ENCODE data around the gene GRP. TPM values are rescaled to one million over a fixed set of nuclear protein-coding genes. Genes with fewer than 3 reads are reported as not detected.
A peak's percentile ranks its signal among the peaks of the same experiment; 100 is the strongest.
"Not testable (repeated sequence)": the region's sequence is repeated elsewhere in the genome, so short reads cannot be mapped to it uniquely, and the experiment has no call there.

The GRP gene
- total RNA-seq, 5 donors from 2014 or later (not counting 1 experiment from before 2014, with no cell fraction given), result not detected

DNA sequence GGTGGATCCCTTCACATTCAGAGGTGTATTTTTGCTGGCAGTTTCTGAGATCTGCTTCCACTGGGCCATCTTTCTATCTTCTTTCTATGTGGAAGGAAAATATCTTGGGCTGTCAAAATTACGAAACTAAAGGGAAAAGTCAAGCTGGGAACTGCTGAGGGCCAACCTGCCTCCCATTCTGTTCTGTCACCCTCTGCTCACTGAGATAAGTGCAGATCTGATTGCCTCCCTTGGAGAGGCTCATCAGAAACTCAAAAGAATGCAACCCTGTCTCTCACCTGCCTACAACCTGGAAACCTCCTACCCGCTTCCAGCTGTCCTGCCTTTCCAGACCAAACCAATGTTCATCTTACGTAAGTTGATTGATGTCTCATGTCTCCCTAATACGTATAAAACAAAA lies 26.8 kb downstream of the GRP start:
- peaks cover 47 to 51% of the 10 kb centered on the region in 2 donors for H3K27me3 Mint-ChIP-seq
- no peak overlapping the region for H3K4me3 Mint-ChIP-seq
- no peak overlapping the region for H3K4me3 ChIP-seq (ENCODE audit: control insufficient read depth in 1 of 2, extremely low read depth in 1 of 2, low read length in 1 of 2)
- no peaks in the 10 kb centered on the region for H3K36me3 Mint-ChIP-seq
- ChIA-PET CTCF (no interaction called here), POLR2A (no interaction called here)
- DNase-seq, result no peak
- no peaks in the 10 kb centered on the region for H3K36me3 ChIP-seq (ENCODE audit: control insufficient read depth in 2 of 2, extremely low read depth in 1 of 2, insufficient read depth in 1 of 2, low read length in 1 of 2)
- no peak overlapping the region for H3K27ac Mint-ChIP-seq
- H3K9me3 ChIP-seq, result no peaks in the 10 kb centered on the region
- no peak overlapping the region for H3K27ac ChIP-seq (ENCODE audit: low read length)
- no peaks in the 10 kb centered on the region for H3K9me3 Mint-ChIP-seq
- H3K4me1 ChIP-seq (ENCODE audit: control insufficient read depth in 1 of 2, extremely low read depth in 1 of 2, insufficient read depth in 2 of 2, low read length in 2 of 2), result no peaks in the 10 kb centered on the region
- peaks cover 8 to 10% of the 10 kb centered on the region in 2 experiments for H3K27me3 ChIP-seq (replicated peaks in 1 of 2; ENCODE audit: control insufficient read depth in 2 of 2, extremely low read depth in 1 of 2, insufficient read depth in 2 of 2, low read length in 1 of 2)
- ATAC-seq (replicated peaks in 1 of 4), result no peak
- WGBS (ENCODE audit: insufficient coverage), result 68% methylated on average over 2 of the region's 4 CpGs
- H3K4me1 Mint-ChIP-seq, result no peaks in the 10 kb centered on the region

- Histone ChIP-seq H3K9me3 (no peaks in the 10 kb centered on the region), H3K4me3 (ENCODE audit: control insufficient read depth in 1 of 2, extremely low read depth in 1 of 2, low read length in 1 of 2) (no peak overlapping the region), H3K4me1 (ENCODE audit: control insufficient read depth in 1 of 2, extremely low read depth in 1 of 2, insufficient read depth in 2 of 2, low read length in 2 of 2) (no peaks in the 10 kb centered on the region), H3K27me3 (replicated peaks in 1 of 2; ENCODE audit: control insufficient read depth in 2 of 2, extremely low read depth in 1 of 2, insufficient read depth in 2 of 2, low read length in 1 of 2) (peaks cover 10% of the 10 kb centered on the region in 2 experiments), H3K27ac (ENCODE audit: low read length) (no peak overlapping the region), H3K36me3 (ENCODE audit: control insufficient read depth in 2 of 2, extremely low read depth in 1 of 2, insufficient read depth in 1 of 2, low read length in 1 of 2) (no peaks in the 10 kb centered on the region)
- 15% methylated on average over 3 of the region's 5 CpGs for WGBS (ENCODE audit: insufficient coverage)
- no peak overlapping the region for H3K27ac Mint-ChIP-seq
- peak in 7 of 35 experiments; percentile 3 to 48 (median 9) for DNase-seq
- H3K27me3 Mint-ChIP-seq, result peaks cover 55% of the 10 kb centered on the region in 2 donors
- no peak overlapping the region for H3K4me3 Mint-ChIP-seq
- ChIA-PET POLR2A (no interaction called here), CTCF (interaction anchor here (0.7 to 2.5 kb wide), 4 partner anchors 9 to 1087 kb away, joined by 5 to 29 read pairs (median 12); no protein-coding TSS in a partner anchor)
- H3K9me3 Mint-ChIP-seq, result no peaks in the 10 kb centered on the region
- ATAC-seq (replicated peaks in 1 of 4), result no peak
- H3K4me1 Mint-ChIP-seq, result no peaks in the 10 kb centered on the region
- no peaks in the 10 kb centered on the region for H3K36me3 Mint-ChIP-seq
Measured at GRCh38 chr18:59249199-59249774, 29.3 kb downstream of the GRP start.

DNA sequence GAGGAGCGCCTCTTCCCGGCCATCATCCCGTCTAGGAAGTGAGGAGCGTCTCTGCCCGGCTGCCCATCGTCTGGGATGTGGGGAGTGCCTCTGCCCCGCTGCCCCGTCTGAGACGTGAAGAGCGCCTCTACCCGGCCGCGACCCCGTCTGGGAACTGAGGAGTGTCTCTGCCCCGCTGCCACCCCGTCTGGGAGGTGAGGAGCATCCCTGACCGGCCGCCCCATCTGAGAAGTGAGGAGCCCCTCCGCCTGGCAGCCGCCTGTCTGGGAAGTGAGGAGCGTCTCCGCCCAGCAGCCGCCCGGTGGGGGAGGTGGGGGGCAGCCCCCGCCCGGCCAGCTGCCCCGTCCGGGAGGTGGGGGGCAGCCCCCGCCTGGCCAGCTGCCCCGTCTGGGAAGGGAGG lies 35.5 kb downstream of the GRP start:
- 95% methylated on average over 13 of the region's 30 CpGs for WGBS (ENCODE audit: insufficient coverage)

GRCh38 chr18:59261842-59262241 lies 41.9 kb downstream of the GRP start:
- POLR2A ChIA-PET; H3K36me3 Mint-ChIP-seq; H3K4me3 Mint-ChIP-seq; H3K27ac Mint-ChIP-seq; DNase-seq; CTCF ChIA-PET; H3K27ac ChIP-seq (ENCODE audit: low read length); H3K36me3 ChIP-seq (ENCODE audit: control insufficient read depth in 2 of 2, extremely low read depth in 1 of 2, insufficient read depth in 1 of 2, low read length in 1 of 2); ATAC-seq (replicated peaks in 1 of 4); H3K9me3 ChIP-seq; H3K9me3 Mint-ChIP-seq; H3K4me3 ChIP-seq (ENCODE audit: control insufficient read depth in 1 of 2, extremely low read depth in 1 of 2, low read length in 1 of 2): not testable (repeated sequence)
- H3K27me3 Mint-ChIP-seq, result peaks cover 50 to 73% of the 10 kb centered on the region in 2 donors
- H3K4me1 Mint-ChIP-seq, result peaks cover 12 to 14% (median 12%) of the 10 kb centered on the region in 3 donors
- WGBS (ENCODE audit: insufficient coverage), result no CpG with 5 or more reads among the region's 3 CpGs
- H3K27me3 ChIP-seq (replicated peaks in 1 of 2; ENCODE audit: control insufficient read depth in 2 of 2, extremely low read depth in 1 of 2, insufficient read depth in 2 of 2, low read length in 1 of 2), result peaks cover 8 to 32% of the 10 kb centered on the region in 2 experiments
- H3K4me1 ChIP-seq (ENCODE audit: control insufficient read depth in 1 of 2, extremely low read depth in 1 of 2, insufficient read depth in 2 of 2, low read length in 2 of 2), result peaks cover 0 to 12% of the 10 kb centered on the region in 2 experiments

More for the DNA sequence above, 35.5 kb downstream of the GRP start:
- H3K27ac ChIP-seq (ENCODE audit: low read length); CTCF ChIA-PET; H3K36me3 ChIP-seq (ENCODE audit: control insufficient read depth in 2 of 2, extremely low read depth in 1 of 2, insufficient read depth in 1 of 2, low read length in 1 of 2); H3K27ac Mint-ChIP-seq; H3K4me1 ChIP-seq (ENCODE audit: control insufficient read depth in 1 of 2, extremely low read depth in 1 of 2, insufficient read depth in 2 of 2, low read length in 2 of 2); H3K4me1 Mint-ChIP-seq; H3K27me3 ChIP-seq (replicated peaks in 1 of 2; ENCODE audit: control insufficient read depth in 2 of 2, extremely low read depth in 1 of 2, insufficient read depth in 2 of 2, low read length in 1 of 2); DNase-seq; ATAC-seq (replicated peaks in 1 of 4); H3K4me3 Mint-ChIP-seq; H3K9me3 ChIP-seq; H3K36me3 Mint-ChIP-seq; H3K9me3 Mint-ChIP-seq; POLR2A ChIA-PET; H3K4me3 ChIP-seq (ENCODE audit: control insufficient read depth in 1 of 2, extremely low read depth in 1 of 2, low read length in 1 of 2): not testable (repeated sequence)
- H3K27me3 Mint-ChIP-seq, result peaks cover 39 to 50% of the 10 kb centered on the region in 2 donors

- Histone ChIP-seq H3K27me3 (replicated peaks in 1 of 2; ENCODE audit: control insufficient read depth in 2 of 2, extremely low read depth in 1 of 2, insufficient read depth in 2 of 2, low read length in 1 of 2) (peaks cover 11 to 36% of the 10 kb centered on the region in 2 experiments), H3K4me1 (ENCODE audit: control insufficient read depth in 1 of 2, extremely low read depth in 1 of 2, insufficient read depth in 2 of 2, low read length in 2 of 2) (peaks cover 0 to 12% of the 10 kb centered on the region in 2 experiments)
- H3K4me3 ChIP-seq (ENCODE audit: control insufficient read depth in 1 of 2, extremely low read depth in 1 of 2, low read length in 1 of 2); ATAC-seq (replicated peaks in 1 of 4); POLR2A ChIA-PET; DNase-seq; H3K27ac Mint-ChIP-seq; H3K36me3 ChIP-seq (ENCODE audit: control insufficient read depth in 2 of 2, extremely low read depth in 1 of 2, insufficient read depth in 1 of 2, low read length in 1 of 2); H3K4me3 Mint-ChIP-seq; H3K36me3 Mint-ChIP-seq; H3K27ac ChIP-seq (ENCODE audit: low read length); CTCF ChIA-PET; H3K9me3 ChIP-seq; H3K9me3 Mint-ChIP-seq: not testable (repeated sequence)
- H3K27me3 Mint-ChIP-seq, result peaks cover 53 to 75% of the 10 kb centered on the region in 2 donors
- no CpG with 5 or more reads among the region's 2 CpGs for WGBS (ENCODE audit: insufficient coverage)
- H3K4me1 Mint-ChIP-seq, result peaks cover 12 to 15% (median 14%) of the 10 kb centered on the region in 3 donors
Measured at GRCh38 chr18:59262243-59262642, 42.3 kb downstream of the GRP start.

GRCh38 chr18:59263661-59264060 lies 43.7 kb downstream of the GRP start:
- Histone ChIP-seq H3K9me3 (no peaks in the 10 kb centered on the region), H3K36me3 (ENCODE audit: control insufficient read depth in 2 of 2, extremely low read depth in 1 of 2, insufficient read depth in 1 of 2, low read length in 1 of 2) (no peaks in the 10 kb centered on the region), H3K27me3 (replicated peaks in 1 of 2; ENCODE audit: control insufficient read depth in 2 of 2, extremely low read depth in 1 of 2, insufficient read depth in 2 of 2, low read length in 1 of 2) (peaks cover 19 to 50% of the 10 kb centered on the region in 2 experiments), H3K4me3 (ENCODE audit: control insufficient read depth in 1 of 2, extremely low read depth in 1 of 2, low read length in 1 of 2) (no peak overlapping the region), H3K27ac (ENCODE audit: low read length) (no peak overlapping the region), H3K4me1 (ENCODE audit: control insufficient read depth in 1 of 2, extremely low read depth in 1 of 2, insufficient read depth in 2 of 2, low read length in 2 of 2) (peaks cover 0 to 19% of the 10 kb centered on the region in 2 experiments)
- H3K36me3 Mint-ChIP-seq, result no peaks in the 10 kb centered on the region
- no peaks in the 10 kb centered on the region for H3K9me3 Mint-ChIP-seq
- DNase-seq (no peak), ATAC-seq (replicated peaks in 1 of 4) (no peak)
- 12% methylated on average over 8 of the region's 16 CpGs for WGBS (ENCODE audit: insufficient coverage)
- peaks cover 18 to 25% (median 24%) of the 10 kb centered on the region in 3 donors for H3K4me1 Mint-ChIP-seq
- CTCF ChIA-PET, result no interaction called here
- H3K27me3 Mint-ChIP-seq, result peaks cover 60 to 81% of the 10 kb centered on the region in 2 donors
- POLR2A ChIA-PET, result no interaction called here
- H3K4me3 Mint-ChIP-seq, result peak overlapping the region in 1 of 3 donors; percentile 44
- H3K27ac Mint-ChIP-seq, result no peak overlapping the region
